Hematopoietic multipotent progenitor cell treated with erythropoietin and hydrocortisone succinate and interleukin-3 and kit ligand, for 4 days (in vitro differentiated cells): Measurements from ENCODE around the gene ZNF423.
A peak's percentile ranks its signal among the peaks of the same experiment; 100 is the strongest.
"Not testable (repeated sequence)": the region's sequence is repeated elsewhere in the genome, so short reads cannot be mapped to it uniquely, and the experiment has no call there.

ENCODE experiments used
- DNase-seq: peaks from one replicate; pipeline ENCODE4 v3.0.0-alpha.2; 2015

Gene ZNF423

GRCh38 chr16:49688036-49688697 is 167.7 kb downstream of the ZNF423 start:
- DNase-seq, result no peak

GRCh38 chr16:49687476-49688002 is 168.4 kb downstream of the ZNF423 start:
- no peak for DNase-seq

DNA sequence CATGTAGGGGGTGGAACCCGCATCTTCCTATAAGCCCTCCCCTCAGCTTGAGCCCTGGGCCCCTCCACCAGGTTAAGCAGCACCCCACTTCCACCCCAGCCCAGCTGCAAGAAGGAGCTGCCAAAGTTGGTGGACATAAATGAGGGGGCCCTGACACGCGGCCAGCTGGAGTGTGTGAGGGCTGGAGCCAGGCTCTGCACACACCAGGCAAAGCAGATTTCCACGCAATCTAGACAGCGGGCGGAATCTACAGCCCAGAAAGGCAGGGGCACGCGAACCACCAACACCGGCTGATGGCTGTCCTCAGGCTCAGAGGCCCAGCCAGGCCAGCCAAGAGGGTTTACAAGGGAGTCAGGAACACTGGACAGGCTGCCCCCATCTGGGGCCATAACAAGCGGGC is 171.2 kb downstream of the ZNF423 start:
- no peak for DNase-seq

DNA sequence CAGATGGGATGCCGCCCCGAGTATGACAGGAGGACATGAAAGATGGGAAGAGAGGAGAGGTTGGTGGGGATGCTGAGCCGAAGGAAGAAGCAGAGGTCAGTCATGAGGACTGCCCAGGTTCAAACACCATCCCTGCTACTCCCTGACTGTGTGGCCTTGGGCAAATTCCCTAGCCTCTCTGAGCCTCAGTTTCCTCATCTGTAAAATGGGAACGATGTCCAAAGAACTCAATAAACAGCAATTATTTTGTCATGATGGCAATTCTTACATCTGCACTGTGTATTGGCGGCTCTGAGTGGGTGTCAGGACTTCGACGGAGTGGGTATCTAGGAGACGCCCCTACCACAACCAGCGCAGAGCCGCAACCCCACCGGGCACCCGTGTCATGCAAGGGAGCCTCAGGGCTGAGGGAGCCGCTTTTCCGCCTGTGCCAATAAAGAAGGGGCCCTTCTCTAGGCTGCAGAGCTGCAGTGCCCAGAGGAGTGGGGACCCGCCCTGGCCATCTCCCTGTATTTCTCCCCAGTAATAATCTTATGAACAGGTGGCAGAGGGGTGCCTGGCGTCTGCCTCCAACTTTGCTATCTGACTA is 173.2 kb downstream of the ZNF423 start:
- no peak for DNase-seq

GRCh38 chr16:49681217-49681883 is 174.6 kb downstream of the ZNF423 start:
- DNase-seq, result no peak

DNA sequence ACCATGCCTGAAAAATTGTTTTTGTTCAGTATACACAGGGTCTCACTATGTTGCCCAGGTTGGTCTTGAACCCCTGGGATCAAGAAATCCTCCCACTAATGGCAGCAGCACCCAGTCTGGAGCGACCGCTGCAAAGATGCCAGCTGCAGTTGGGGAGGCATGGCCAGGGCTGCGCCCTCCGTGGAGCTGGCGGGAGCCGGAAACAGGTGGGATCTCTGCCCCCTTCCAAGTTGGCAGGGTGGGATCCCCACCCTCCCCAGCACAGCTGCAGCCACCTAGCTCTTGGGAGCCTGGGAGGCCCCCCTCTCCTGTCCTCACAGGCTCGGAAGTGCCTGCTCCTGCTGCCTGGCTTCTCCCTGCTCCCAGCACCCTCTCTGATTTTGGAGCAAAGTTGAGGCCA is 176.8 kb downstream of the ZNF423 start:
- DNase-seq, result no peak

DNA sequence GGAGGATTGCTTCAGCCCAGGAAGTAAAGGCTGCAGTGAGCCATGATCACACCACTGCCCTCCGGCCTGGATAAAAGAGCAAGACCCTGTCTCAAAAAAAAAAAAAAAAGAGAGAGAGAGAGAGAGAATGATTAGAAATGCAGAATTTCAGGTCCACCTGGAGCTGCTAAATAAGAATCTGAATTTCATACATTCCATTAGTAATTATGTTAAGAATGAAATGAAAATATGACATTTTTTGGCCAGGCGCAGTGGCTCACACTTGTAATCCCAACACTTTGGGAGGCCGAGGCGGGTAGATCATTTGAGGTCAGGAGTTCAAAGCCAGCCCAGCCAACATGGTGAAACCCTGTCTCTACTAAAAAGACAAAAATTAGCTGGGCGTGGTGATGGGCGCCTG is 178.3 kb downstream of the ZNF423 start:
- not testable (repeated sequence) for DNase-seq

DNA sequence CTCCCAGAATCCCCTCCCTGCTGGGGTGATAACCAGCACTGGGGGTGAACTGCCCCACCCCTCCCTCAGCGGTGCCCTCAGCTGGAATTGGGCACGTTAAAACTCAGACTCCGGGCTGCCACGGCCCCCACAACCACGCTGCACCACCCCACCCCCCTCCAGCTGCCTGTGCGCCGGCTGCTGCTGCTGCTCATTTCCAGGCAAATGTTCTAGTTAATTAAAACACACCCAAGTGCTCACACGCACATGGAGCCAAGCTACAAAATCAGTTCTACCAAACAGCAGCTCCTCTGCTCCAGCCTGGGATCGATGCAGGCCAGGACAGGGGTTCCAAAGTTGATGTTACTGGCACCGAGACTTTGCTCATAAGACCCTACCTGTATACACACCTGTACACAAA is 180.5 kb downstream of the ZNF423 start:
- no peak for DNase-seq

DNA sequence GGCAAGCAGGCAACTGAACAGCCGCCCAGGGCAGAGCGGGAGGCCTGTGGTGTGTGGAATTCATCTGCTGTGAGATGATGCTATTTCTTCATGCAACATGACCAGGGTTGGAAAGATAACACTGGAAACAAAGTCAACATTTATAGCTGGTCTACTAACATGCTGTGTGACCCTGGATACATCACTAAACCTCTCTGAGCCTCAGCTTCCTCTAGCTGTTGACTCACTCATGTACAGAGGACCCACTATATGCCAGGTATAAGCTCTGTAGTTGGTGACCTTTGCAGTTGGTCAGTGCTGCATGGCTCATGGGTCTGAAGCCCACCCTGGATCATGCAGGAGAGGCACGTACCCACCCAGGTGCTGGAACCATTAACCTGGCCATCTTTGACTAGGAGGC is 180.9 kb downstream of the ZNF423 start:
- DNase-seq, result no peak

DNA sequence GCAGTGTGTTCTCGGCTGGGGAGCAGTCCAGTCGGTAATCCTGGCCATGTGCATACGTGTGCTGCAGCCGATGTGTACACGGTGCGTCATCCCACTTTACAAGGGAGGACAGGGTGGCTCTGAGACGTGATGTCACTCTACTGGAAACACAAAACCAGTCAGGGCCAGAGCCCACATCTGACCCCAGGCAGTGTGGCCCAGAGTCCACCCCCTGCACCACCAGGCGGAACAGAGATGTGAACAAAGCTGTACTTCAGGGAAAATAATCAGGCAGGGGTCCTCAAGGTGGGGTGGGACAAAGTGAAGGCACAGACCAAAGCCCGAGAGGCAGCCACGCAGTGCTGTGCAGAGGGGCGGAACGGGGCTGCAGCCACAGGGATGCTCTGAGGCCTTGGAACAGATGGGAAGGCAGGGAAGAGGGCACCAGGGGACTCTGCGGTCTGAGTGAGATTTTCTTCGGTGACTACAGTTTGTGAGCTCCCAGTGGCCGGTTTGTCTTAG is 181.5 kb downstream of the ZNF423 start:
- no peak for DNase-seq

DNA sequence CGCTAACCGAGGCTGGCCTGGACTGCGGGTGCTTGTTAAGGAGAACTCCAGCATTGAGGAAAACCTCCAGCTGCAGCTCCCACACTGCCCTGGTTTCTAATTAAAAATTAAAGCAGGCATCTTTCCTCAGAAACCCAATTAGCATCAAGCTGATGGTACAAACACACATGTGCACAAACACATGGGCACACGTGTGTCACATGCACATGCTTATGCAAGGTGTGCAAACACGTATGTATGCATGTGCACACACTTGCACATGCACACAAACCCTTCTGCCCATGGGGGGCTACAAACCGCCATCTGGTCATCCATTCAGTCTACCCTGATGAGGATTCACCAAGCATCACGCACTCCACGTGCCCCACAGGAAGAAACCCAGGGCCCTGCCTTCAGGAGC is 182.5 kb downstream of the ZNF423 start:
- no peak for DNase-seq

DNA sequence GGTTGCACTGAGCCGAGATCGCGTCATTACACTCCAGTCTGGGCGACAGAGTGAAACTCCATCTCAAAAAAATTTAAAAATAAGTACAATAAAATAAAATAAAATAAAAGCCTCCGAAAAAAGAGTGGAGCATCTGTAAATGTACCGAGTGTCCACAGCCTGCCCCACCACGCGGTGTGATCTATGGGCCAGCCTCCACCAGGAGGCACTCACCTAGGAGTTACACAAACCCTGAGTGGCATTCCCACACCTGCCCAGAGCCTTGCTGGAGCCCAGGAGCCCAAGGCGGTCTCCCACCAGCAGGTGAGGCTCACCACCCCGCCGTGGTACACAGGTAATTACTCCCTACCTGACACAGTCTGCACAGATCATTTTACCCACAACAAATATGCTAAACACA is 183.2 kb downstream of the ZNF423 start:
- DNase-seq, result no peak

- DNase-seq, result no peak
These were observed 184.6 kb downstream of the ZNF423 start for GRCh38 chr16:49671333-49671732.

DNA sequence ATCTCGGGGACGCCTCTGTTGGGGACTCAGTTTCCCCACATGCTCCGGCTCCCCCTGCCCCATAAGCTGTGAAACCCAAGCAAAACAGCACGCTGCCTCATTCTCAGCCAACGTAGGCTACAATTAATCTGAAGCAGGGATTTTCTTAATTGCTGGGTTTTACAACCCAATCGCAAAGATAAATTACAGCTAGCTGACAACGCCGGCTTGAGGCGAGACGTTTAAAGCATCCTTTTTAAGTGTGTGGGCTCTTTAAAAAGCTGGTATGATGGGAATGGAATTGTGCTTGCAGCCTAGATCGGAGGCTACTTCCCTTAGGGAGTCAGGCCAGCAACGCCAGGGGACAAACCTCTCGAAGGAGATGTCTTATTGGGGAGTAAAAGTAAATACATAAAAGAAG is 185.3 kb downstream of the ZNF423 start:
- DNase-seq, result no peak

GRCh38 chr16:49665482-49666230 is 190.3 kb downstream of the ZNF423 start:
- no peak for DNase-seq

DNA sequence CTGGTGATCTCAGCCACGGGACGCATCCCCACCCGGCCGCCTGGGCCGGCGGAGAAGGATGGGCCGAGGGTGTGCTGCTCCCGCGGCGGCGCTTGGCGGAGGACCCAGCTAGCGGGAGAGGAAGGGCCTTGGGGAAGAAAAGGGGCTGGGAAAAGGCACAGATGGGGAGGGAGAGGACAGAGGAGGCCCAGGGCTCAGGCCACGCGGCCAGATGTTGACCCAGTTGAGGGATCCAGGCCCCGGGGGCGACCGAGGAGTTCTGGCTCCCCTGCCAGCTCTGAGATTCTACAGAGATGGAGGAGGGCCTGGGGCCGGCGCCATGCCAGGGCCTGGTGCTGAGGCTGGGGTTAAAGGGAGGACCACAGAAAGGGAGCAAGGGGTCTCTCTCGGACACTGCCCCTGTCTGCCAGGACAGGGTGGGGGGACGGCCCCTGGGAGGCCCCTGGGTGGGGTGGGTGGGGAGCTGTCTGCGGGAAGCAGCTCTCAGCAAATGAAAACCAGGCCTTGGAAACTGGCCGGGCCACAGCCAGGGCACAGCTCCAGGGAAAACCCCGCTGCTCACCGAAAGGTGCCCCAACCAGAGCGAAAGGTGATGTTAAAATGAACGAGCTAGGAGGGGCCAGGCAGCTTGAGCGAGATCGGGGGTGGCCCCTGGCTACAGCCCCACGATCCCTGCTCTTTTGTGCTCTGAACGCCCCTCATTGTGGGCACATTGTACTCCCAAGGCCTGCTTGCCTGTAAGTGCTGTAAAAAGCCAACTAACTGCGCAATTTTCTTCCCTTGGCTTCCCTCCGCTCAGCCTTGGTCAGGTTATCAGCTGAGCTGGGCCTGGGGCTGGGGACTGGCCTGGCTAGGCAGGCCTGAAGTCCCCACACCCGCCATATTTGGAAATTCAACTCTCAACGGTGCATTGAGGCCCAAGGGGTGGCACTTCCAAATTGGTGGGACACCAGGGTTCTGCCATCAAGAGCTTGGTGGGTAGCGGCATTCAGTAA is 191.4 kb downstream of the ZNF423 start:
- DNase-seq, result no peak

- peak; percentile 6 for DNase-seq
These were observed 192.5 kb downstream of the ZNF423 start for GRCh38 chr16:49663081-49664065.

DNA sequence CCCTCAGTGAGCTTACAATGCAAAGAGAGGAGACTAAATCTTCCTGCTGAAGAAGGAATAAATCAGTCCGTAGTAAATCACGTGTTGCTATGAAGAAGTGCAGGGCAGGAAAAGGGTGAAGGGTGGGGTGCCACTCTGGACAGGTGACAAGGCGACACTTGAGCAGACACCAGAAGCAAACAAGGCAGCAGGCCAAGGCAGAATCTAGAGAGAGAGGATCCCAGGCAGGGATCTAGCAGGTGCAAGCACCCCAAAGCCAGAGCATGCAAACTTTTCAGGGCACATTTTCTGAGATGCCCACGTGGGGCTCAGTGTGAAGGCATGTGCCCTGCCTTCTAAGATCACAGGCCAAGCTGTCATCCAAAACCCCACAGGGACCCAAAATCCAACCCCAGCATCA is 193.3 kb downstream of the ZNF423 start:
- DNase-seq, result no peak

DNA sequence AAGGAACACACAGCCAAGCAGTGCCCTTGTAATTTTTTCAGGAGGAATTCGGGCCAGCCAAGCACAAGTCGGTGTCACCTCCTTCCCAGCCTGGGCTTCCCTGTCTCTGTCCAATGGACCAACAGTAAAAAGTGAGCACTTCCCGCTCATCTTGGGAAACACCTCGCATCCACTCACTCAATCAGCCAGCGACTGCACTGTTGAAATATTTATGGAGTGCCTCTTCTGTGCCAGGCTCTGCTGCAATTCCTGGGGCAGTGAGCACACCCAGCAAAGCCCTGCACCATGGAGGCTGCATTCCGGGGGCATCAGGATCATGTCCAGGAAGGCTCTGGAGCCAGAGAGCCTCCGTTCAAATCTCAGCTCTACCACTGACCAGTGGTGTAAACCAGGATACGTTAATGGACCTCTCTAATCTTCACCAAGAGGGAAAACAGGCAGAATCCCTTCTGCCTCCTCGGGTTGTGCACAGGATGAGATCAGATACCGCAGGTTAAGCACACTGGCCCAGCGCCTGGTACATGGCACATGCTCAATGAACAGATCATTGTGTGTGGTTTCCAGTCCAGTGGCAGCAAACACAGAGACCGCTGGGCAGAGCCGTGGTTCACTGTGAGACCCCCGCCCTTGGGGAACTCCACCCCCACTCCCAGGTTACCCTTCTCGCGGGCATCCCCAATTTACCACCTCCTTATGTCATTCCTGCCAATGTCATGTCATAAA is 194.3 kb downstream of the ZNF423 start:
- no peak for DNase-seq

DNA sequence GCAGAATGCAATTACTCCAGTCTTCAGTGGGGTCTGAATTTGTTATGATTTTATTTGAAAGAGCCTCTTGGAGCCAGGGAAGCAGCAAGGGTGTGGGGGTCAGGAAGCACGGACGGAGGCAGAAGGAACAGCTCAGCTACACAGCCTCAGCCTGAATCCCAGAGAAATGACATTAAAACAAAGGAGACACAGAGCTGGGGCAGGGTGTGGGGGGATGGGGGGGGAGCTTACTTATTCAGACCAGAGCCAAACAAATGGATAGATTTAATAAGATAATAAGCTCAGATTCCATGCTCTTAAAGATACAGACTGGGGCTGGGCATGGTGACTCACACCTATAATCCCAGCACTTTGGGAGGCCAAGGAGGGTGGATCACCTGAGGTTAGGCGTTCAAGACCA is 195.3 kb downstream of the ZNF423 start:
- DNase-seq, result no peak
